Neural progenitor cell (in vitro differentiated cells): ENCODE measurements around the gene NRF1.

Experiments
- CTCF ChIP-seq: fragments of 200-600 bp; sonication (generic); IDR thresholded peaks from 2 replicates; pipeline ENCODE4 v1.5.1; 2017; ENCODE audit warnings: antibody characterized with exemption, mild to moderate bottlenecking
- EZH2 ChIP-seq: fragments of 200-600 bp; sonication (generic); IDR thresholded peaks from 2 replicates; pipeline ENCODE4 v1.6.1; 2017; ENCODE audit warnings: antibody characterized with exemption, mild to moderate bottlenecking, moderate library complexity
- EZH2phosphoT487 ChIP-seq: fragments of 200-600 bp; sonication (generic); IDR thresholded peaks from 2 replicates; pipeline ENCODE4 v1.6.1; 2017; ENCODE audit warnings: antibody characterized with exemption

GRCh38 chr7:129792721-129793120 is 181.2 kb downstream of the NRF1 start:
- TF ChIP-seq CTCF, result no peak
- no peak for TF ChIP-seq EZH2
- no peak for TF ChIP-seq EZH2phosphoT487
